NCI-H2196 treated with DMSO at 0.1 percent for 48 hours (cell line): ENCODE data around the gene C10orf143.
"Not testable (repeated sequence)": the region's sequence is repeated elsewhere in the genome, so short reads cannot be mapped to it uniquely, and the experiment has no call there.

ENCODE experiments used
- DNase-seq: peaks from one replicate; lab custom pipeline; 2025; ENCODE audit not compliant: unreplicated experiment; lab: John Stamatoyannopoulos, UW

C10orf143 gene

GRCh38 chr10:130038019-130038555 is 72.5 kb downstream of the C10orf143 start:
- no peak for DNase-seq

- no peak for DNase-seq
These were observed 73.4 kb downstream of the C10orf143 start for GRCh38 chr10:130037169-130037661.

- DNase-seq = no peak
These were observed 74.1 kb downstream of the C10orf143 start for GRCh38 chr10:130036296-130037065.

DNA sequence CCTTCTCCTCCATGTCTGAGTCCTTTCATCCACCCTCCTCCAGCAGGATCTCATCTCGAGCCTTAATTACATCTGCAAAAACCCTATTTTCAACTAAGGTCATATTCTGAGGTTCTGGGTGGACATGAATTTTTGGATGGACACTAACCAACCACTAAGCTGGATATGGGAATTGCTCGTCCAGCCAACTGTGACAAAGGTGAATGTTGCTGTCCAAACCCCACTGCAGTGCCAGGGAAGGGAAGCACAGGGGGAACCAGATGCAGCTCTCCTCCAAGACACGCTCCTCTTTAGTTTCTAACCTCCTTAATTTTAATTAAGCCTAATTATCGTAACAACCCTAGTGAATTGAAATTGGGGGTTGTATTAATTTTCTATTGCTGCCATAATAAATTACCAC is 81.4 kb downstream of the C10orf143 start:
- DNase-seq = no peak

- no peak for DNase-seq
These were observed 82.2 kb downstream of the C10orf143 start for GRCh38 chr10:130028465-130028819.

GRCh38 chr10:130027716-130028464 is 82.7 kb downstream of the C10orf143 start:
- DNase-seq = no peak

GRCh38 chr10:130026670-130027456 is 83.8 kb downstream of the C10orf143 start:
- no peak for DNase-seq

DNA sequence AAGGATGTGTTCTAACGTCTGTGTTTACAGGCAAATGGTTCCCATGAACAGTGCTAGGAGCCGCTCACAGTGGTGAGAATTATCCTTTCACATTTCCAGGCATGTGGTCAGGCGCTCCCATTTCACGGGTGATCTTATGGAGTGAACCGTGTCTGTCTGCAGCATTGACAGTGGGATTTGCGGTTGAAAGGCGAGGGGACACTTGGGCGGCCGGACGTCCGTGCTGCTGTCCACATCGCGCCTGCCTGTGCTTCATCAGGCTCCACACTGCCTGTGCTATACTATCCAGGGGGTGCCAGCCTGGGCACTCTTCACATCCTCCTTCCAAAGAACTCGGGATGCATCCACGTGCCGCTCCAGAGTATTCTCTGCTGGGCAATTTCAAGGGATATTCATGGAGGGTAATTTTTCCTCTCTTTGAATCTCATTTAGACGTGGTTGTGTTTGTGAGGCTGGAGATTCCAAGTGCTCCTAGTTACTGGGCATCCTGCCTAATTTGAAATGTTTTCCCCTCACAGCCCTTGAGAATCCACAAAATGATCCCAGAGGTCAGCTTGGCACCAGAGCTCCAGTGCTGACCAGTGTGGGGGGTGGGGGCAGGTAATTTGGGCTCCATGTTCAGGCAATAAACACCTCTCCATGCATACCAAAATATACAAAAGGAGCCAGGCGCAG is 84.7 kb downstream of the C10orf143 start:
- DNase-seq = no peak

DNA sequence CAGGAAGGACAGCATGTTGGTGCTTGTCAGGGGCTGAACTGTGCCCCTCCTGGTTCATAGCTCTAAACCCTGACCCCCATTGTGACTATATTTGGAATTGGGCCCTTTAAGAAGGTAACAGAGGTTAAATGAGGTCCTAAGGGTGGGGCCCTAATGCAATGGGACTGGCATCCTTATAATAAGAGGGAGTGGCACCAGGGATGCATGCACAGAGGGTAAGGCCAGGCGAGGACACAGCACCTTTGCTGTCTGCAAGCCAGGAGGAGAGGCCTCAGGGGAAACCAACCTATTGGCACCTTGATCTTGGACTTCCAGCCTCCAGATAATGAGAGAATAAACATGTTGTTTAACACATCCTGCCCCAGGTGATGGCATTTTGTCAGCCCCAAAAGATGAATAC is 85.3 kb downstream of the C10orf143 start:
- no peak for DNase-seq

DNA sequence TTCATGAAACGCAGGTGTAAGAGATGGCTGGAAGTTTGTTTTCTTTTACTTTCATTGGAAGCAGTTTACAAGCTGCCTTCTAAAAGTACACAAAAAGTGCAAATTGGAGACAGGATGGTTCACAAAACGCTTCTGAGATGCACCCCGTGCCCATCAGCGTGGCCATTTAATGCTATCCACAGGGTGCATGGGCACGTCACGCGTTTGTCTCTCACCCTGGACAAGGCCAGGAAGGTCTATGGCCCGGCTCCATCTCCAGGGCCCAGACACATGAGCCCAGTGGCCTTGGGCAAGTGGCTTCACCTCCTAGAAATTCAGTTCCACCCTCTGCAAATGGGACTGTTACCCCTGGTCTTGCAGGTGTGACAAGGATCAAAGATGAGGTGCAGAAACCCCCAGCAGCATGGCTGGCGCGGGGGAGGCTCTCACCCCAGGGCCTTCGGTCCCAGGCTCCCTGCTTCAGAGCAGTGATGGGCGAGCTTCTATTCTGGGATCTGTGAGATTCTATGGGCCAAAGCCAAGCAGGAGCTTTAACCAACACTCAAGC is 85.8 kb downstream of the C10orf143 start:
- DNase-seq = no peak

- DNase-seq = not testable (repeated sequence)
These were observed 86.3 kb downstream of the C10orf143 start for GRCh38 chr10:130024326-130024725.

- no peak for DNase-seq
These were observed 87.0 kb downstream of the C10orf143 start for GRCh38 chr10:130023454-130024230.

- DNase-seq = no peak
These were observed 87.9 kb downstream of the C10orf143 start for GRCh38 chr10:130022511-130023299.

DNA sequence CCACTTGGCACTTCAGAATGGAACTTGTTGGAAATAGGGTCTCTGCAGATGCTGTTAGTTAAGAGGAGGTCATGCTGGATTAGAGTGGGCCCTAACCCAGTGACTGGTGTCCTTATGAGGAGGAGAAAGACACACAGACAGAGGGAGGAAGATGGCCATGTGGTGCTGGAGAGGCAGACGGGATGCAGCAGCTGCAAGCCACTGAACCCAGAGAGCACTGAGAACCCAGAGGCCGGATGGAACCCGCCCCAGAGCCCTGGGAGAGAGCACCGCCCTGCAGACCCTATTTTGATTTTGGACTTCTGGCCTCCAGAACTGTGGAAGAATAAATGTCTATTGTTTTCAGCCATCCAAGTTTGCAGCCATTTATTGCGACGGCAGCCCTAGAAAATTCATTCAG is 88.5 kb downstream of the C10orf143 start:
- no peak for DNase-seq

DNA sequence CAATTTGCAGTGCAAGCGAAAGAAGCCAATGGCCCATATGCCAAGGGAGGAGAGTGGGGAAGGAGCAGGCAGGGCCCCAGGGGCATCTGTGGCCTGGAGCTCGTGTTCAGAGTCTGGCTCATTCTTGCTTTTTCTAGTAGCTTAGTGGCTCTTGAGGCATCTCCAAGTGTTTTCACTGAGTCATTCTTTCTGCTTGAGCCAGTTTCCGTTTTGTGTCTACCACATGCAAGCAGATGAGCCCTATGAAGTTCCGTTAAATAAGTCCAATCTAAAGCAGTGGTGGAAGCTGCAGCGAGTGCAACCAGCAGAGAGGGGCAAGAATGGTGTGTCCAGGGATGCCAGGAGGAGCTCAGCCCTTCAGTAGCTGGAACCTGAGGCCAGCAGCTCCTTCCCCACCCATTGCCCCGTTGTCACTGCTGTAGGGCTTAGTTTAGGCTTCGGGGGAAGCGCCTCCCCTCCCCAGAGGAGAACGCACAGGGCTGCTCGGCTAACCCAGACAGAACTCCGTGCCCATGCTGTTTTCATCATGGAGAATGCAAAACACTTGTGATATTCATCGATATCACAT is 89.2 kb downstream of the C10orf143 start:
- DNase-seq = no peak

DNA sequence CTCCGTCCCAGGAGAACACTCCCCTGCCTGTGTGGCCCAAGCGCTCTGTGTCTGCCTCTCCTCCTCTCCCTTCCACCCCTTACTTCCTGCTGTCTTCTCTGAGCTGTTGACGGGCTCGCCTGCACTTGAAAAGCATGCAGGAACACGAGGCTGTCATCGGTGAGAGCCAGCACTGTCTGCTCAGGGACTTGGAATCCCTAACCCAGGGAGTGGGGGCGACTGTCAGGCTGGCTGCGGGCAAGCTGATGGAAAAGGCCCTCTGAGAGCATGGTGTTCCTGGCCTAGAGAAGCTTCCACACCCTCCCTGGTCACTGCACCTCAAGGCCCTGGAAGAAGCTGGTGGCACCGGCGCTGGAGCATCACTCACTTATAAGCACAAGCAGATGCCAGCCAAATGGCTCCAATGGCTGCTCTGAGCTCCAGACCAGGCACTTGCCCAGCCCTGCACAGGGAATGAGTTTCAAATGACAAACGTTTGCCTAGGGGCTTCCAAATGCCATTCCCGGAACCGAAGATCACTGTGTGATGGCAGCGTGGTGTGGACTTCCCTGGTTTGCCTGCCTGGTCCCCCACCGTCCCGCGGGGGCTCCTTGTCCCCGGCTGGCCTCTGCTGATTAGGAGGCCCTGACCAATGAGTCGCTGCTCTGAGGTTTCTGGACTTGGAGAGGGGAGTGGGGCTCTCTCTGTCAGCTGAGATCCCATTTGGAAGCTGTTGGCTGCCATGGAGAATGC is 89.8 kb downstream of the C10orf143 start:
- no peak for DNase-seq

- no peak for DNase-seq
These were observed 91.9 kb downstream of the C10orf143 start for GRCh38 chr10:130018730-130019185.

DNA sequence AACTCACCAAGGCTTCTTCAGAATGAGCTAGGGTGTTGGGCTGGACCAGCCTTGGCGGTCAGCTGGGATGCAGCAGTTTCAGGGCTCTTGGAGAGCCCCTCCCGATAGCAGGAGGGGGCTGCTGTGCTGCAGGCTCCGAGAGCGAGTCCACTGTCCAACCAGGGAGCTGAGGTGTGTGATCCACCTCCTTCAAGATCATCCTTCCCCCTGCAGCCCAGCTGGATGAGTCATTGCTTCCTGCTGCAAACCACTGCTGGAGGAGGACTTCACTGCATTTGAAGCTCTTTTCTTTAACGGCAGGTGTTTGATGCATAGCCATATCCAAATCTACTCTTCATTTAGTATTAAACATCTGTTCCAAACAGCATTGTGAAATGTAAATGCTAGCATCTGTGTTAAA is 92.4 kb downstream of the C10orf143 start:
- no peak for DNase-seq
